Chondrocyte (in vitro differentiated cells): ENCODE measurements around the gene WDSUB1. TPM values are rescaled to one million over a fixed set of nuclear protein-coding genes. Genes with fewer than 3 reads are reported as not detected.

Experiments
- DNase-seq: peaks from one replicate; pipeline ENCODE4 v3.0.0; 2021; ENCODE audit warnings: mixed read lengths, low spot score
- H3K27ac Mint-ChIP-seq: one replicate; pipeline ENCODE4 v1.8.0; 2021; ENCODE audit warnings: mild to moderate bottlenecking, moderate library complexity, mixed read lengths; ENCODE audit not compliant: unreplicated experiment
- H3K27me3 Mint-ChIP-seq: 2 replicates; pipeline ENCODE4 v1.8.0; 2021; ENCODE audit warnings: low read depth, mixed read lengths
- H3K36me3 Mint-ChIP-seq: 2 replicates; pipeline ENCODE4 v1.8.0; 2021; ENCODE audit warnings: low read depth, mixed read lengths
- H3K4me1 Mint-ChIP-seq: 2 replicates; pipeline ENCODE4 v1.8.0; 2021; ENCODE audit warnings: low read depth, mild to moderate bottlenecking, mixed read lengths
- H3K4me3 Mint-ChIP-seq: one replicate; pipeline ENCODE4 v1.8.0; 2021; ENCODE audit warnings: mild to moderate bottlenecking, moderate library complexity, mixed read lengths; ENCODE audit not compliant: unreplicated experiment
- H3K9me3 Mint-ChIP-seq: 2 replicates; pipeline ENCODE4 v1.8.0; 2021; ENCODE audit warnings: low read depth, mixed read lengths
- total RNA-seq: library from RNA; stranded (reverse); gene quantifications from 3 replicates; pipeline ENCODE4 v1.2.1, GENCODE V29; 2021
- TF ChIP-seq, protein P1 (sequence below): fragments of 200-600 bp; sonication (generic); IDR thresholded peaks from 2 replicates; pipeline ENCODE4 v1.5.0; 2021; ENCODE audit warnings: antibody characterized with exemption, mild to moderate bottlenecking, moderate library complexity

WDSUB1 gene
- total RNA-seq, 1 donor from 2014 or later = 9.3 TPM

GRCh38 chr2:159206736-159207380 is 79.6 kb downstream of the WDSUB1 start:
- Mint-ChIP-seq H3K9me3 (no peaks in the 10 kb centered on the region), H3K4me3 (no peak overlapping the region), H3K4me1 (peaks cover 47% of the 10 kb centered on the region), H3K27ac (peak overlapping the region; percentile 32), H3K36me3 (peaks cover 10% of the 10 kb centered on the region), H3K27me3 (no peaks in the 10 kb centered on the region)
- DNase-seq = no peak
- TF ChIP-seq, protein P1, sequence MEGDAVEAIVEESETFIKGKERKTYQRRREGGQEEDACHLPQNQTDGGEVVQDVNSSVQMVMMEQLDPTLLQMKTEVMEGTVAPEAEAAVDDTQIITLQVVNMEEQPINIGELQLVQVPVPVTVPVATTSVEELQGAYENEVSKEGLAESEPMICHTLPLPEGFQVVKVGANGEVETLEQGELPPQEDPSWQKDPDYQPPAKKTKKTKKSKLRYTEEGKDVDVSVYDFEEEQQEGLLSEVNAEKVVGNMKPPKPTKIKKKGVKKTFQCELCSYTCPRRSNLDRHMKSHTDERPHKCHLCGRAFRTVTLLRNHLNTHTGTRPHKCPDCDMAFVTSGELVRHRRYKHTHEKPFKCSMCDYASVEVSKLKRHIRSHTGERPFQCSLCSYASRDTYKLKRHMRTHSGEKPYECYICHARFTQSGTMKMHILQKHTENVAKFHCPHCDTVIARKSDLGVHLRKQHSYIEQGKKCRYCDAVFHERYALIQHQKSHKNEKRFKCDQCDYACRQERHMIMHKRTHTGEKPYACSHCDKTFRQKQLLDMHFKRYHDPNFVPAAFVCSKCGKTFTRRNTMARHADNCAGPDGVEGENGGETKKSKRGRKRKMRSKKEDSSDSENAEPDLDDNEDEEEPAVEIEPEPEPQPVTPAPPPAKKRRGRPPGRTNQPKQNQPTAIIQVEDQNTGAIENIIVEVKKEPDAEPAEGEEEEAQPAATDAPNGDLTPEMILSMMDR = no peak

GRCh38 chr2:159204381-159205144 is 81.9 kb downstream of the WDSUB1 start:
- no peaks in the 10 kb centered on the region for H3K9me3 Mint-ChIP-seq
- peaks cover 15% of the 10 kb centered on the region for H3K36me3 Mint-ChIP-seq

GRCh38 chr2:159202568-159203071 is 83.9 kb downstream of the WDSUB1 start:
- DNase-seq = no peak
- Mint-ChIP-seq H3K4me3 (no peak overlapping the region), H3K36me3 (peaks cover 27% of the 10 kb centered on the region), H3K27ac (peak overlapping the region; percentile 96), H3K4me1 (peaks cover 29% of the 10 kb centered on the region), H3K27me3 (no peaks in the 10 kb centered on the region), H3K9me3 (no peaks in the 10 kb centered on the region)
- TF ChIP-seq, protein P1 = peak; percentile 54

More at GRCh38 chr2:159204381-159205144, 81.9 kb downstream of the WDSUB1 start:
- no peak overlapping the region for H3K4me3 Mint-ChIP-seq
- H3K27me3 Mint-ChIP-seq = no peaks in the 10 kb centered on the region
- peak overlapping the region; percentile 17 for H3K27ac Mint-ChIP-seq
- H3K4me1 Mint-ChIP-seq = peaks cover 35% of the 10 kb centered on the region
- DNase-seq = no peak
- TF ChIP-seq, protein P1 = no peak

DNA sequence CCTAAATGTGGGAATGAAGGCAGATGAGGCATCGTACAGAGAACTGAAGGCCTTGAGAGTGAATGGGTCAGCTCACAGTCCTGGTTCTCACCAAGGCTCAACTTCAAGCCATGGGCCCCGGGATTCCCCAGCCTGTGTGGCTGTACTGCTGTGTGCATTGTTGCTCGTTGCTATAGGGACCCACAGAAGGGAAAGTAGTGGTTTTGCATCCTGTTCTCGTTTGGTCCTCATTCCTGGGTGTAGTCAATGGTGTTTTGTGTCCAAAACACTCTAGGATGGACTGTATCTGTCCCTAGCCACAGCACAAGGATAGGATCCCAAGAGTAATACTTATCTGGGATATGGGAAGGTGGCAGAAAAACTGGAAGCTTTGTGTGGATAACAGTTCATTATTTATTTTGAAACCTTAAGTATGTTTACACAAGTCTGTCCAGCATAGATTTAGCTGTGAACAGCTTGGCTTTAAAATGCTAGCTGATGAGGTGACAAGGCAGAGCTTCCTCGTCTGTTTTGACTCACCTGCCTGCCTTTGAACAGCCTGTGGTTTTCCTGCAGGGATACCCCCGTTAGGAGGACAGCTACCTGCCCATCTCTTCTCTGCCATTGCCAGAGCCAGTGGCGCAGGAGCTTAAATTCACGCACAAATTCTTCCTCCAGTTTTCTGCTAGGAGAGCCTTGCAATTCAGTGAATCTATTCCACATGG is 85.0 kb downstream of the WDSUB1 start:
- TF ChIP-seq, protein P1 = no peak
- Mint-ChIP-seq H3K27me3 (no peaks in the 10 kb centered on the region), H3K36me3 (peaks cover 32% of the 10 kb centered on the region), H3K27ac (peak overlapping the region; percentile 96), H3K9me3 (no peaks in the 10 kb centered on the region), H3K4me1 (peaks cover 31% of the 10 kb centered on the region), H3K4me3 (no peak overlapping the region)
- DNase-seq = no peak

- Mint-ChIP-seq H3K27me3 (no peaks in the 10 kb centered on the region), H3K27ac (peak overlapping the region; percentile 8), H3K36me3 (peaks cover 30% of the 10 kb centered on the region), H3K9me3 (no peaks in the 10 kb centered on the region), H3K4me1 (peaks cover 30% of the 10 kb centered on the region), H3K4me3 (no peak overlapping the region)
- TF ChIP-seq, protein P1 = no peak
- no peak for DNase-seq
Observed at GRCh38 chr2:159200498-159200897, 86.0 kb downstream of the WDSUB1 start.
